Astrocyte (in vitro differentiated cells and primary cell): ENCODE data around the gene LRWD1. TPM values are rescaled to one million over a fixed set of nuclear protein-coding genes. Genes with fewer than 3 reads are reported as not detected.

Source experiments
- DNase-seq: peaks from one replicate; pipeline ENCODE4 v3.0.0-alpha.2; 2010; ENCODE audit warnings: low read depth
- FAIRE-seq: peaks from 2 replicates; lab custom pipeline; 2011; peaks lifted over from hg19 to GRCh38; lab: Jason Lieb, UNC
- H2AFZ ChIP-seq: 2 replicates; pipeline ENCODE4 v1.6.0; 2012; ENCODE audit warnings: low read depth, low read length, inconsistent platforms
- H3K27ac ChIP-seq: 2 replicates; pipeline ENCODE4 v1.5.1; 2011; ENCODE audit warnings: low read depth, low read length, inconsistent platforms
- H3K27me3 ChIP-seq: 2 replicates; pipeline ENCODE4 v1.6.0; 2011; ENCODE audit warnings: low read length, inconsistent platforms; ENCODE audit not compliant: insufficient read depth
- H3K36me3 ChIP-seq: 2 replicates; pipeline ENCODE4 v1.5.1; 2011; ENCODE audit warnings: low read length, inconsistent platforms; ENCODE audit not compliant: insufficient read depth
- H3K4me1 ChIP-seq: 2 replicates; pipeline ENCODE4 v1.5.1; 2011; ENCODE audit warnings: low read length, inconsistent platforms; ENCODE audit not compliant: insufficient read depth
- H3K4me2 ChIP-seq: 2 replicates; pipeline ENCODE4 v1.6.0; 2012; ENCODE audit warnings: low read length, inconsistent platforms
- H3K4me3 ChIP-seq: 2 replicates; pipeline ENCODE4 v1.5.1; 2011; ENCODE audit warnings: low read depth, mild to moderate bottlenecking, low read length, inconsistent platforms; ENCODE audit not compliant: insufficient read depth
- H3K79me2 ChIP-seq: 2 replicates; pipeline ENCODE4 v1.6.0; 2012; ENCODE audit warnings: mild to moderate bottlenecking, low read length, inconsistent platforms; ENCODE audit not compliant: insufficient read depth
- H3K9ac ChIP-seq: 2 replicates; pipeline ENCODE4 v1.6.0; 2012; ENCODE audit warnings: mild to moderate bottlenecking, low read length, inconsistent platforms
- H3K9me3 ChIP-seq: 2 replicates; pipeline ENCODE4 v1.5.1; 2012; ENCODE audit warnings: low read depth, mild to moderate bottlenecking, low read length, inconsistent platforms; ENCODE audit not compliant: insufficient read depth
- H4K20me1 ChIP-seq: 2 replicates; pipeline ENCODE4 v1.6.0; 2012; ENCODE audit warnings: low read length, inconsistent platforms; ENCODE audit not compliant: insufficient read depth
- H3K27ac Mint-ChIP-seq: one replicate; pipeline ENCODE4 v1.8.0; 2021; ENCODE audit warnings: mild to moderate bottlenecking, mixed read lengths; ENCODE audit not compliant: unreplicated experiment
- H3K27me3 Mint-ChIP-seq: one replicate; pipeline ENCODE4 v1.8.0; 2021; ENCODE audit warnings: low read depth, mixed read lengths; ENCODE audit not compliant: unreplicated experiment
- H3K36me3 Mint-ChIP-seq: one replicate; pipeline ENCODE4 v1.8.0; 2021; ENCODE audit warnings: low read depth, mixed read lengths; ENCODE audit not compliant: unreplicated experiment
- H3K4me1 Mint-ChIP-seq: one replicate; pipeline ENCODE4 v1.8.0; 2021; ENCODE audit warnings: low read depth, mixed read lengths; ENCODE audit not compliant: unreplicated experiment
- H3K4me3 Mint-ChIP-seq: one replicate; pipeline ENCODE4 v1.8.0; 2021; ENCODE audit warnings: mild to moderate bottlenecking, moderate library complexity, mixed read lengths; ENCODE audit not compliant: unreplicated experiment
- H3K9me3 Mint-ChIP-seq: one replicate; pipeline ENCODE4 v1.8.0; 2021; ENCODE audit warnings: mild to moderate bottlenecking, mixed read lengths; ENCODE audit not compliant: unreplicated experiment
- EZH2 ChIP-seq: IDR thresholded peaks from 2 replicates; pipeline ENCODE4 v1.6.1; 2012; ENCODE audit warnings: mild to moderate bottlenecking, low read length, inconsistent platforms; ENCODE audit not compliant: insufficient read depth
- total RNA-seq: library from RNA; stranded (reverse); gene quantifications from 2 replicates; pipeline ENCODE4 v1.2.1, GENCODE V29; 2021
- TF ChIP-seq, protein P1 (sequence below): IDR thresholded peaks from 2 replicates; pipeline ENCODE4 v1.5.1; 2011; ENCODE audit warnings: low read depth, mild to moderate bottlenecking, inconsistent platforms, low read length, moderate library complexity; ENCODE audit not compliant: insufficient read depth

The LRWD1 gene
- total RNA-seq, 1 donor from 2014 or later: 26.2 TPM

DNA sequence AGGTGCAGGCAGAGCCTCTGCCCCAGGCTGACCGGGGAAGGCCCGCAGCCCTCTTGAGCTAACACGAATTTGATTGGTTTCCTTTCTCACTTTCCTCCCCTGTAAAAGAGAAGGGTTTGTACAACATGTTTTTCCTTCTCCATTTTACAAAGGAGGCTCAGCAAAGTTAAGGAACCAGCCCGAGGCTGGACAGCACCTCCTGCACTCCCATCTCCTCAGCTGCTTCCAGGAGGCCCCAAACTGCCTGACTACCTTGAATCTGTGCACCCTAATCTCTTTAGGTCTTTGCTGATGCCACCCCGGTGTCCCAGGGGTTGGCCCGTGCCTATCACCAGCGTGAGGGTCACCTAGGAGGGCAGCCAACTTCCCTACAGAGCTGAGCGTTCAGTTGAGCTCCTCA, 4.3 kb upstream of the LRWD1 start:
- H3K4me1 Mint-ChIP-seq: peaks cover 13% of the 10 kb centered on the region
- peaks cover 5% of the 10 kb centered on the region for H3K36me3 ChIP-seq
- TF ChIP-seq EZH2: no peak
- TF ChIP-seq, protein P1, sequence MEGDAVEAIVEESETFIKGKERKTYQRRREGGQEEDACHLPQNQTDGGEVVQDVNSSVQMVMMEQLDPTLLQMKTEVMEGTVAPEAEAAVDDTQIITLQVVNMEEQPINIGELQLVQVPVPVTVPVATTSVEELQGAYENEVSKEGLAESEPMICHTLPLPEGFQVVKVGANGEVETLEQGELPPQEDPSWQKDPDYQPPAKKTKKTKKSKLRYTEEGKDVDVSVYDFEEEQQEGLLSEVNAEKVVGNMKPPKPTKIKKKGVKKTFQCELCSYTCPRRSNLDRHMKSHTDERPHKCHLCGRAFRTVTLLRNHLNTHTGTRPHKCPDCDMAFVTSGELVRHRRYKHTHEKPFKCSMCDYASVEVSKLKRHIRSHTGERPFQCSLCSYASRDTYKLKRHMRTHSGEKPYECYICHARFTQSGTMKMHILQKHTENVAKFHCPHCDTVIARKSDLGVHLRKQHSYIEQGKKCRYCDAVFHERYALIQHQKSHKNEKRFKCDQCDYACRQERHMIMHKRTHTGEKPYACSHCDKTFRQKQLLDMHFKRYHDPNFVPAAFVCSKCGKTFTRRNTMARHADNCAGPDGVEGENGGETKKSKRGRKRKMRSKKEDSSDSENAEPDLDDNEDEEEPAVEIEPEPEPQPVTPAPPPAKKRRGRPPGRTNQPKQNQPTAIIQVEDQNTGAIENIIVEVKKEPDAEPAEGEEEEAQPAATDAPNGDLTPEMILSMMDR: no peak
- no peak overlapping the region for H3K27ac Mint-ChIP-seq
- H3K9ac ChIP-seq: no peak overlapping the region
- H3K79me2 ChIP-seq: peaks cover 36% of the 10 kb centered on the region
- H3K4me2 ChIP-seq: no peak overlapping the region
- H3K36me3 Mint-ChIP-seq: peaks cover 4% of the 10 kb centered on the region
- no peak overlapping the region for H3K27ac ChIP-seq
- H3K9me3 ChIP-seq: no peaks in the 10 kb centered on the region
- H3K4me3 ChIP-seq: no peak overlapping the region
- peaks cover 18% of the 10 kb centered on the region for H4K20me1 ChIP-seq
- no peaks in the 10 kb centered on the region for H3K9me3 Mint-ChIP-seq
- peaks cover 6% of the 10 kb centered on the region for H3K4me1 ChIP-seq
- H3K27me3 Mint-ChIP-seq: no peaks in the 10 kb centered on the region
- H2AFZ ChIP-seq: no peak overlapping the region
- H3K4me3 Mint-ChIP-seq: no peak overlapping the region
- no peaks in the 10 kb centered on the region for H3K27me3 ChIP-seq
- no peak for FAIRE-seq
- no peak for DNase-seq

DNA sequence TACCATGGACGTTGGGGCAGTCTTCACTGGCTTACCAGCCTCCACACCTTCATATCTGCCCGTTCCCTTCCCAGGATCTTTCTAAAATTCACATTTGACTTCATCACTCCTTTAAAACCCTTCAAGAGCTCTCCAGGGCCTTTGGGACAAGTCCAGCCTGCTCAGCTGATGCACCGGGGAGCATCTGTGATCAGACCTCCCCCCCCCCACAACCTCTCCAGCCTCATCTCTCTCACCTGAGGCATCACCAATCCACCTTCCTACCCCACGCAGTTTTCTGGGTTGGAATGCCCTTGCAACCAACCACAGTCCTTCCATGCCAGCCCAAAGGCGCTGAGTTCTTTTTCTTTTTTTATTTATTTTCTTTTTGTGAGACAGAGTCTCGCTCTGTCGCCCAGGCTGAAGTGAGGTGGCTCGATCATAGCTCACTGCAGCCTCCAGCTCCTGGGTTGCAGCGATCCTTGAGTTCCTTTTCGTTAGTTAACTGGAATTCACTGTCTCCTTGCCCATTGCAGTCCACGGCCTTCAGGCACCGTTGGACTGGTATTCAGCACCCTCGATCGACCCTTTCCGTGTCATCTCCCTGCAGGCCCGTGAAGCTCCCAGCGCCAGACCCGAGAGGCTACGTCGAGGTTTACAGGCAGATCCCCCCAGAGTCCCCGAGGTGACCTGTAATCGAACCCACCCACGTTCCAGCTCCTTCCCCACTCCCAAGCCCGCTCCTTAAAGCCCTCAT, 775 bp upstream of the LRWD1 start:
- peak overlapping the region; percentile 99 for H3K4me3 Mint-ChIP-seq
- Histone ChIP-seq H3K79me2 (peaks cover 43% of the 10 kb centered on the region), H3K4me1 (peaks cover 12% of the 10 kb centered on the region), H3K27me3 (no peaks in the 10 kb centered on the region), H3K4me2 (peak overlapping the region; percentile 87), H3K4me3 (peak overlapping the region; percentile 98), H3K9ac (peak overlapping the region; percentile 96), H2AFZ (peak overlapping the region; percentile 100), H3K36me3 (no peaks in the 10 kb centered on the region), H4K20me1 (peaks cover 30% of the 10 kb centered on the region), H3K9me3 (no peaks in the 10 kb centered on the region), H3K27ac (peak overlapping the region; percentile 65)
- H3K9me3 Mint-ChIP-seq: no peaks in the 10 kb centered on the region
- no peak for TF ChIP-seq EZH2
- TF ChIP-seq, protein P1: no peak
- no peak for FAIRE-seq
- H3K27ac Mint-ChIP-seq: peak overlapping the region; percentile 83
- no peak for DNase-seq
- H3K27me3 Mint-ChIP-seq: no peaks in the 10 kb centered on the region
- H3K4me1 Mint-ChIP-seq: peaks cover 4% of the 10 kb centered on the region
- H3K36me3 Mint-ChIP-seq: no peaks in the 10 kb centered on the region

- Histone ChIP-seq H3K36me3 (no peaks in the 10 kb centered on the region), H3K4me3 (peak overlapping the region; percentile 98), H3K27ac (no peak overlapping the region), H3K27me3 (no peaks in the 10 kb centered on the region), H3K9ac (peak overlapping the region; percentile 96), H3K79me2 (peaks cover 41% of the 10 kb centered on the region), H4K20me1 (peaks cover 28% of the 10 kb centered on the region), H3K9me3 (no peaks in the 10 kb centered on the region), H3K4me2 (peak overlapping the region; percentile 87), H2AFZ (no peak overlapping the region), H3K4me1 (peaks cover 12% of the 10 kb centered on the region)
- Mint-ChIP-seq H3K27me3 (no peaks in the 10 kb centered on the region), H3K9me3 (no peaks in the 10 kb centered on the region), H3K4me1 (peaks cover 4% of the 10 kb centered on the region), H3K27ac (no peak overlapping the region), H3K4me3 (peak overlapping the region; percentile 80), H3K36me3 (no peaks in the 10 kb centered on the region)
- DNase-seq (no peak), FAIRE-seq (no peak)
- no peak for TF ChIP-seq EZH2
- TF ChIP-seq, protein P1: no peak
These were observed 1.3 kb downstream of the LRWD1 start for GRCh38 chr7:102466097-102466496.
